ENCODE measurements around the gene PCDHGA6.

GRCh38 chr5:141371572-141372475 is 1.9 kb upstream of the PCDHGA6 start:
- TF ChIP-seq REST (IDR thresholded peaks at IDR 0.05; ENCODE audit: borderline replicate concordance) (no peak), CTCF (IDR thresholded peaks at IDR 0.05; ENCODE audit: poor library complexity, severe bottlenecking) (no peak), EZH2 (IDR thresholded peaks at IDR 0.05; ENCODE audit: borderline replicate concordance, insufficient read depth, low read length, poor library complexity, severe bottlenecking) (no peak), SMC3 (conservative IDR thresholded peaks at IDR 0.05; ENCODE audit: poor library complexity) (no peak), EP300 (conservative IDR thresholded peaks at IDR 0.05; ENCODE audit: poor library complexity, severe bottlenecking) (no peak), MXI1 (conservative IDR thresholded peaks at IDR 0.05; ENCODE audit: poor library complexity, severe bottlenecking) (no peak)
